ENCODE measurements around the gene USP7.

DNA sequence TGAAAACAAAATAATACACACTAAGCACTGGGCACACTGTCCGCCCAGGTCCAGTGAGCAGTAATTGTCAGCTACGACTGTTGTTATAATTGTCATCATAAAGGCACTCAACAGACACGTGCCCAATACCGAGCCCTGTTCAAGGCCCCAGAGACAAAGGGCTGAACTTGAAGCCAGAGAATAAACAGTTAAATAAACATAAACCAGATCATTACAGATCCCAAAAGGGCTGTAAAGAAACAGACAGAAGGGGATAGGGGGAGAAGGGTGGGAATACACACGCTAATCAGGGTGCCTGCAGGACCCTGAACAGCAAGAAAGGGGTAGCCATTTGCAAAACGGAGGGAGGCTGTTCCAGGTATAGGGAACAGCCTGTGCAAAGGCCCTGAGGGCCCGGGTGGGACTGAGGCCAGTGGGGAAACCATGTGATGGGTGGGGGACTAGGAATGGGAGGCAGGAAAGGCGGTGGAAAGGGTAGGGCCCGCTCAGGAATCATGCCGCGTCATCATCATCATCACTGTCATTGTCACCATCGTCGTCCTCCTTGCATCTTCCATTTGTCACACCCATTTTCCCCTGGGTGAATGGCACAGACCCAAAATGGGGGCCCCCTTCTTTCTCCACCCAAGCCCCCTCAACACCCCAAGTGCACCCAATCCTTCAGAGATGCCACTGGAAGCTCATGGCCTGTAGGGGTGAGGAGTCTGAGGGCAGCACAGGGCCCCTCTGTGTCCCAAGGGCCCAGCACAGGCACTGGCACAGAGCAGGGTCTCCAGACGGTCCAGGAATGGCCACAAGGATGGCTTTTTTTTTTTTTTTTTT, 101.2 kb downstream of the USP7 start:
- TF ChIP-seq POLR2AphosphoS5 (IDR thresholded peaks at IDR 0.05), result no peak
- TF ChIP-seq, protein P1, sequence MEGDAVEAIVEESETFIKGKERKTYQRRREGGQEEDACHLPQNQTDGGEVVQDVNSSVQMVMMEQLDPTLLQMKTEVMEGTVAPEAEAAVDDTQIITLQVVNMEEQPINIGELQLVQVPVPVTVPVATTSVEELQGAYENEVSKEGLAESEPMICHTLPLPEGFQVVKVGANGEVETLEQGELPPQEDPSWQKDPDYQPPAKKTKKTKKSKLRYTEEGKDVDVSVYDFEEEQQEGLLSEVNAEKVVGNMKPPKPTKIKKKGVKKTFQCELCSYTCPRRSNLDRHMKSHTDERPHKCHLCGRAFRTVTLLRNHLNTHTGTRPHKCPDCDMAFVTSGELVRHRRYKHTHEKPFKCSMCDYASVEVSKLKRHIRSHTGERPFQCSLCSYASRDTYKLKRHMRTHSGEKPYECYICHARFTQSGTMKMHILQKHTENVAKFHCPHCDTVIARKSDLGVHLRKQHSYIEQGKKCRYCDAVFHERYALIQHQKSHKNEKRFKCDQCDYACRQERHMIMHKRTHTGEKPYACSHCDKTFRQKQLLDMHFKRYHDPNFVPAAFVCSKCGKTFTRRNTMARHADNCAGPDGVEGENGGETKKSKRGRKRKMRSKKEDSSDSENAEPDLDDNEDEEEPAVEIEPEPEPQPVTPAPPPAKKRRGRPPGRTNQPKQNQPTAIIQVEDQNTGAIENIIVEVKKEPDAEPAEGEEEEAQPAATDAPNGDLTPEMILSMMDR (IDR thresholded peaks at IDR 0.05), result no peak

All from esophagus muscularis mucosa (tissue), 3 donors.